ENCODE measurements around the gene ADAMTS17. TPM values are rescaled to one million over a fixed set of nuclear protein-coding genes. Genes with fewer than 3 reads are reported as not detected.

ADAMTS17 gene
- total RNA-seq, 1 donor from 2014 or later = 6.2 TPM

DNA sequence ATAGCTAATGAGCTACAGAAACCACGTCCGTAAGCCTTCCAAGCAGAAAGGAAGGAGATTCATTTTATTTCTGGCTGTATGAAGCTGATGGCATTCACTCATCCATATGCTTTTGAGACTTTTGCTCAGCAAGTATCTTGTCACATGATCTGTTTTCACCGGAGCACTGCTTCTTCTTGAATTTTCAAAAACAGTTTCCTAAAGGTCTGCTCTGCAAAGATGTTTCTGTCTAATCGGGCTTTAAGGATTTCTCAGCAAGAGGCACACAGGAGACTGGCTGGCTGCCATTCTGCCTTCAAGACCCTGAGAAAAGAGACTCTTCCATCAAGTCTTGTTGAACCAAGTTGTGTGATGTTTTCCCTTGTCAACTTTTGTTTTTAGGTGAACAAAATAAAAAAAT is 319.0 kb downstream of the ADAMTS17 start:
- intact Hi-C loops (cut with DNase I) = no loop called here
- DNase-seq = no peak
- TF ChIP-seq, protein P1, sequence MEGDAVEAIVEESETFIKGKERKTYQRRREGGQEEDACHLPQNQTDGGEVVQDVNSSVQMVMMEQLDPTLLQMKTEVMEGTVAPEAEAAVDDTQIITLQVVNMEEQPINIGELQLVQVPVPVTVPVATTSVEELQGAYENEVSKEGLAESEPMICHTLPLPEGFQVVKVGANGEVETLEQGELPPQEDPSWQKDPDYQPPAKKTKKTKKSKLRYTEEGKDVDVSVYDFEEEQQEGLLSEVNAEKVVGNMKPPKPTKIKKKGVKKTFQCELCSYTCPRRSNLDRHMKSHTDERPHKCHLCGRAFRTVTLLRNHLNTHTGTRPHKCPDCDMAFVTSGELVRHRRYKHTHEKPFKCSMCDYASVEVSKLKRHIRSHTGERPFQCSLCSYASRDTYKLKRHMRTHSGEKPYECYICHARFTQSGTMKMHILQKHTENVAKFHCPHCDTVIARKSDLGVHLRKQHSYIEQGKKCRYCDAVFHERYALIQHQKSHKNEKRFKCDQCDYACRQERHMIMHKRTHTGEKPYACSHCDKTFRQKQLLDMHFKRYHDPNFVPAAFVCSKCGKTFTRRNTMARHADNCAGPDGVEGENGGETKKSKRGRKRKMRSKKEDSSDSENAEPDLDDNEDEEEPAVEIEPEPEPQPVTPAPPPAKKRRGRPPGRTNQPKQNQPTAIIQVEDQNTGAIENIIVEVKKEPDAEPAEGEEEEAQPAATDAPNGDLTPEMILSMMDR (IDR thresholded peaks at IDR 0.05) = no peak

DNA sequence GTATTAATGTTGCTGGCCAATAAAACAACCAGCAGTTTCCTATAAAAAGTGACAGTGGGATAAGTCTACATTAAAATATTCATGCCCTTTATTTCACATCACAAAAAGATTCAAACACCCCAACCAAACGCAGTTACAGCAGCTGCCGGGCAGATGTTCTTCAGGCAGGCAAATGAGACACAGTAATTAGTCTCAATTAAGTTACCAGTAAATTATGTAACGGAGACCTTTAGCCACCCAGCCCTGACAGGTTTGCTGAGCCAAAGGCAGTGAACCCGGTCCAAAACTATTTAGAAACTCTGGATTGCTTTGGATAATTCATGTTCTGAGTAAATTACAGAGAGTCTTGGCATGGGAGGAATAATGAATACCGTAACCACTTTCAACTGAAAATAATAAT is 319.4 kb downstream of the ADAMTS17 start:
- H3K36me3 ChIP-seq = no peaks in the 10 kb centered on the region
- no peaks in the 10 kb centered on the region for H3K27me3 ChIP-seq
- no peaks in the 10 kb centered on the region for H3K9me3 ChIP-seq
- no peak for DNase-seq
- ATAC-seq = no peak
- intact Hi-C loops (cut with DNase I) = no loop called here
- TF ChIP-seq, protein P1 (IDR thresholded peaks at IDR 0.05) = no peak
- H3K4me3 ChIP-seq = no peak overlapping the region
- no peak overlapping the region for H3K27ac ChIP-seq
- H3K4me1 ChIP-seq = no peaks in the 10 kb centered on the region

More for the DNA sequence above, 319.0 kb downstream of the ADAMTS17 start:
- H3K27me3 ChIP-seq = no peaks in the 10 kb centered on the region
- no peak overlapping the region for H3K4me3 ChIP-seq
- no peak overlapping the region for H3K27ac ChIP-seq
- H3K4me1 ChIP-seq = no peaks in the 10 kb centered on the region
- no peaks in the 10 kb centered on the region for H3K36me3 ChIP-seq
- no peak for ATAC-seq
- H3K9me3 ChIP-seq = no peaks in the 10 kb centered on the region

DNA sequence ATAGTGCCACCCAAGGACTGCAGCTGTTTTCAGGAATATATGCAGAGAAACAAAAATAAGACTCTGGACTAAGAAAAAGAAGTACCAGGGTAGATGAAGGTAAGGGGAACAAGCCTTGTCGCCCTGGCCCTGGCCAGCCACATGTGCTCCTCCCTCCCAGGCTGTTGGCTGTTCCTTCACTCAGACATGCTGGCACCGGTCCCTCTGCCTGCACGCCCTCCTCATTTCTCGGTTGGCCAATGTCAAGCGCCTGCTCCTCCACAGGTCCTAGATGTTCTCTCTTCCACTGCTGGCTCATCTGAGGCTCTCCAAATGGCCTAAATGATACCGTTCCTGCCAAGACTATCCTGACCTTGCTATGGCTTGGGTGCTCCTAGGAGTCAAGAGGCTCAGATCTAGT is 320.1 kb downstream of the ADAMTS17 start:
- no peaks in the 10 kb centered on the region for H3K36me3 ChIP-seq
- no peak overlapping the region for H3K27ac ChIP-seq
- no peaks in the 10 kb centered on the region for H3K9me3 ChIP-seq
- ATAC-seq (peak; percentile 25), DNase-seq (no peak)
- no peaks in the 10 kb centered on the region for H3K4me1 ChIP-seq
- intact Hi-C loops (cut with DNase I) = no loop called here
- no peaks in the 10 kb centered on the region for H3K27me3 ChIP-seq
- TF ChIP-seq, protein P1 (IDR thresholded peaks at IDR 0.05) = no peak
- H3K4me3 ChIP-seq = no peak overlapping the region

DNA sequence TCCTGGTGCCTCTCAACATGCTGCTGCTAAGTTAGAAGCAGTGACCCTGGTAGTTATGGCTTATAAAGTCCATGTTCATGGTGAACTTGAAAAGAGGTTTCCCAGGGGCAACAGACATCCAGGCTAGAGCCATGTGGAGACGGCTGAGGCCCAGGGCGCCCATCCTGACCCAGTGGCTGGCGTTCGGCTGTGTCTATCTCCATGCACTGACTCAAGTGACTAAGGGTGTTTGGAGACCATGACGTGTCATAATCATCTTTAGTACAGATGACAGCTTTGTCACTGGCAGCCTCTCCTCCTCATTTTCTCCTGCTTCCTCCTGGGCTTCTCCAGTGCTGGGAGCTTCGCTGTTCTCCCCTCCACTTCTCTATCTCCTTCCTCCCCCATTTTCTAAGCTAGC is 321.2 kb downstream of the ADAMTS17 start:
- intact Hi-C loops (cut with DNase I) = no loop called here
- H3K36me3 ChIP-seq = no peaks in the 10 kb centered on the region
- no peak for ATAC-seq
- no peak overlapping the region for H3K27ac ChIP-seq
- TF ChIP-seq, protein P1 (IDR thresholded peaks at IDR 0.05) = no peak
- H3K4me1 ChIP-seq = no peaks in the 10 kb centered on the region
- no peaks in the 10 kb centered on the region for H3K9me3 ChIP-seq
- H3K4me3 ChIP-seq = no peak overlapping the region
- H3K27me3 ChIP-seq = no peaks in the 10 kb centered on the region
- no peak for DNase-seq

DNA sequence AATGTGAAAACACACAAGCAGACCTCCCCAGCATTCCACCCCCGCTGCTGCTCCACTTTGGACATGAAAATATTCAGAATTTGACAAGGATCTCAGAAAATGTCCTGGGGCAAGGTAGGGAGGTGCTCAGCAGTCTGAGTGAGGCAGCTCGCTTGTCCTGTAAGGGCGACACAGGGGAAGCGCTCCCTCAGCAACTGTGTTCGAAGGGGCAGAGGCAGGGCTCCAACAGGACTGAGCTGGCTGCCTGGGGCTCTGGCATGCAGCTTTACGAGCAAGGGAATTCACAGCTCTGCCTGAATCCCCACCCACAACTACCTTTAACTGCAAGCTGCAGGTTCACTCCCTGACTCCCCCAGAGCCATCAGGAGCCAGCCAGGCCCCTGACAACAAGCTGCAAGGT is 321.6 kb downstream of the ADAMTS17 start:
- Histone ChIP-seq H3K27ac (no peak overlapping the region), H3K4me1 (no peaks in the 10 kb centered on the region), H3K4me3 (no peak overlapping the region), H3K27me3 (no peaks in the 10 kb centered on the region), H3K9me3 (no peaks in the 10 kb centered on the region), H3K36me3 (no peaks in the 10 kb centered on the region)
- DNase-seq (no peak), ATAC-seq (no peak)
- TF ChIP-seq, protein P1 (IDR thresholded peaks at IDR 0.05) = no peak
- intact Hi-C loops (cut with DNase I) = no loop called here

DNA sequence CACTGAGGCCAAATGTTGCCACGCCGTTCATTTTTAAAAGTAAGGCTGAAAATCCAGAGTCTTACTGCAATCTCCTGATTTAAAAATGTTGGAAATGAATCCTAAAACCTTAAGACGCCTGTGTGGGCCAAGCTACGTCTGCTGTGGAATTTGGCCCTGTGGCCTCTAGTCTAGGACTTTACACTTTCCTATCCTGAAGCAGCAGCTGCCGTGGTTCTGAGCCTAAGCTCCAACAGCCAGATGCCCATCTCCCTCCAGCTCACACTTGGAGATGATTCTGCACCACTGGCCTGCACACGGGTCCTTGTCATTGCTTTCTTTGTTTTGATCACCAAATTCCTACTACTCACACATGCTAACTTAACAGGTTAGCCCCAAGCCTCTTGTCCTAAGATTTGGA is 322.2 kb downstream of the ADAMTS17 start:
- ATAC-seq = no peak
- Histone ChIP-seq H3K27ac (no peak overlapping the region), H3K27me3 (no peaks in the 10 kb centered on the region), H3K4me1 (no peaks in the 10 kb centered on the region), H3K9me3 (no peaks in the 10 kb centered on the region), H3K4me3 (no peak overlapping the region), H3K36me3 (no peaks in the 10 kb centered on the region)
- TF ChIP-seq, protein P1 (IDR thresholded peaks at IDR 0.05) = no peak
- no peak for DNase-seq
- intact Hi-C loops (cut with DNase I) = no loop called here
